Stimulated activated CD4-positive, alpha-beta T cell treated with anti-CD3 and anti-CD28 coated beads, Interleukin-4, amount 100 ng/mL, for 24 hours (primary cell): ENCODE measurements around the gene GPX2.

ENCODE experiments used
- DNase-seq: peaks from one replicate; pipeline ENCODE4 v3.0.0-alpha.2; 2020

The GPX2 gene

DNA sequence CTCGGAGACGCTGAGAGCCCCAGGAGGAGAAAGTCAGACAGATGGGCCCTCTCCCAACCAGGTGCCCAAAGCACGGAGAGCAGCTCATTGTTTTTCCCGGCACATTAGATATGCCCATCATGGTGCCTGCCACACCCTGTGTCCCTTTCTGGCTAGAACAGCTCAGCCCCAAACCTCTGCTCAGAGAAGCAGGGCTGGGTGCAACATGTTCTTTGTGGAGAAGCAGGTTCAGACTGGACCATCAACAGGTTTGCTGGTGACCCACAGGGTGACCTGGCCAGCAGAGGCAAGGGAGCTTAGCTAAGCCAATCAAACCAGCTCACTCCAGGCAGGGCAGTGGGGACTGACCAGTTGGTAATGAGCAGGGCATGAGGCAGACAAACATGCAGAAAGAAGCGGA, 16.2 kb upstream of the GPX2 start:
- no peak for DNase-seq

- no peak for DNase-seq
Measured at GRCh38 chr14:64958201-64958600, 15.7 kb upstream of the GPX2 start.

DNA sequence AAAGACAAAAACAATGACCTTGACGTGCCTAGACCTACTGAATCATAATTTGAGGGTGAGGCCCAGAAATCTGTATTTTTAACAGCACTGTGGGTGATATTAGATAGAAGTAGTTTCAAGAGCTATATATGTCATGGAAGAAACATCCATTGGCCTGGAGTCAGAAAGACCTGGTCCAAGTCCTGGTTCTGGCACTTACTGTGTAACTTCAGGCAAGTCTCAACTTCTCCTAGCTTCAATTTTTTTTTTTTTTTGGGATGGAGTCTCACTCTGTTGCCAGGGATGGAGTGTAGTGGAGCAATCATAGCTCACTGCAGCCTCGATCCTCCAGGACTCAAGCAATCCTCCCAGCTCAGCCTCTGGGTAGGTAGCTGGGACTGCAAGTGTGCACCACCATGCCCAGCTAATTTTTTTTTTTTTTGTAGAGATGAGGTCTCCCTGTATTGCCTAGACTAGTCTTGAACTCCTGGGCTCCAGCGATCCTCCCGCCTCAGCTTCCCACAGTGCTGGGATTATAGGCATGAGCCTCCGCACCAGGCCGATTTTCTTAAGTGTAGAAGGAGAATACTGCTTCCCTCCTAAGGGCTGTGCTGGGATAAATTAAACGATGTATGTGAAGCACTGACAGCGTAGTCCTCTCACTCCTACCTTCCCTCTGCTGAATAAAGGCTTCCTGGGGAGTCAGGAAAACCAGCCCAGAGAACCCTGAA, 14.3 kb upstream of the GPX2 start:
- DNase-seq, result no peak

DNA sequence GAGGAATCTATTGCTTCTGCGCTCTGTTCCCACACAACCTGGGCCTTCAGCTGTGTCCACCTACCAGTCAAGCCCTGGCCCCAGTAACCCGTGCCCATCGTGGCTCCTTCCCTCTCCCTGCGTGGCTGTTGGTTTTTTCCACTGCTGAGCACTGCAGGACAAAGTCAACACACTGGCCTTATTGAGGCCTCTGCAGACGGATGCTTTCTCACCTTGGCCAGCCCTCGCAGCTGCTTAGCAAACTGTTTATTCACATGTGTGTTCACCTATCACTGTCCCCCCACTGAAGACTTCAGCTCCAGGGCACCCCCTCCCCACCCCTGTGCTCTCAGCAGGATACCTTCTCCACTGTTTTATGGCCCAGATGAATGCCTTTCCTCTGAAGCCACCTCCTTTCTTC, 12.8 kb upstream of the GPX2 start:
- no peak for DNase-seq

GRCh38 chr14:64954491-64955240, 12.1 kb upstream of the GPX2 start:
- no peak for DNase-seq

DNA sequence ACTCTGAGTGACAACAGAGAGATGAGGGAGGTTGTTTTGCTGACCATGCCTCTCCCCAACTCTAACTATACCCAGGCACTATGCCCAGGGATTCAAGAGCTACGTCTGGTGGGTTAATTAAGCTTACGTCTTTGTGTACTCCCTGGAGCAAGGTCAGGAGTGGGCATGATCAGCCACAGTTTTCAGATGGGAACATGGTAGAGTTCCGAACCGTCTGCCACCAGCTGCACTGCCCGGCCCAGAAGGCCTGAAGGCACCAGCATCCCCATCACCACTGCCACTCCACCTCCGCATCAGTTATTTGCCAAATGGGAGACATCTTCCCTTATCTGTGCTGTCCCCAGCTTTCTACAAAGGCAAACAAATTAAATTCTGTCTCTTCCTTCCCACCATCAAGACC, 11.1 kb upstream of the GPX2 start:
- DNase-seq, result no peak

GRCh38 chr14:64953310-64953654, 10.7 kb upstream of the GPX2 start:
- DNase-seq, result no peak

DNA sequence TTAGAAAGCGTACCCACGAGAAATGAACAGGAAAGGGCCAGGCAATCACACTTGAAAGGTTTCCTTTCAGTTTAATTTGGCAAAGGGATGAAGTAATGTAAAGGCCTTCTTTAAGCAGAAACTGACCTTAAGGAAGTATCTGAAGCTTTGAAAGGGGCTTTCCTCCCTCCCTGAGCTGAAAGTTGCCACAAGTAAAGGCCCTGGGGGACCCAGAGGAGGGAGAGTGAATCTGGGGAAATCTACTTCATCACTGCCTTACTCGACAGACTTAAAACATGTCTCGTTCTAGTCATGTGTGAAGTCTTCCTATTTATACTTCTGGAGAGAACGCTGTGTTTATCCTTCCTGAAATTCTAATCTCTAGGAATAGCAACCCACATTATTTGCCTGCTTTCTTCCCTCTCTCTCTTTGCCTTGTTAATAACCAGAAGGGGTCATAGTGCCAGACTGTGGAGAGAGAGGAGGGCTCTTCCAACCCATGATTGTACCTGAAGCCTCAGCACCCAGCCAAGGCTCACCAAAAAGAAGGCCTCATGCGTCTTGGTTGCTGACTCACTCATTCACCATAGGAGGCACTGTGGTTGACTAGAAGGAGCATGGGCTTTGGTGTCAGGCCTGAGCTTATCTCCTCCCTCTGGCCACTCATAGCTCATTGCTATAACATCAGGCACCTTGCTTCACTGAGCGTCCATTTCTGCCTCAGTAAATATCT, 10.2 kb upstream of the GPX2 start:
- DNase-seq, result no peak

DNA sequence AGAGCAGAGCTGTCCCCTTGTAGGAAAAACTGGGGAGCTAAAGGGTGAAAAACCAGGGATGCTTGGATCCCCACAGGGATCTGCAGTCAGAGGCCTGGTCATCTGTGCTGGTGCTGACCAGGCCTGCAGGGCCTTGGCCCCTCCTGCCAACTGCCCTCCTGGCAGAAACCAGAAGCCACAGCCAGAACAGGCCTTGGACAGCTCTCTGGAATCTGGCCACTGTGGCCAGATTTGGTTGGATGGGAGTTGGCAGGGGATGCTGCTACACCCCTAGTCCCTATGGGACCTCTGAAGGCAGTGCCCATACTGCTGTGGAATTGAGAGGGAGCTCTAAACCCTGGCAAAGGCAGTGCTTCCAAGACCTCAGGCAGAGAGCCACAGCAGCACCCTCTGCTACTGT, 9.2 kb upstream of the GPX2 start:
- no peak for DNase-seq

- no peak for DNase-seq
Measured at GRCh38 chr14:64951291-64951690, 8.7 kb upstream of the GPX2 start.

GRCh38 chr14:64950889-64951288, 8.3 kb upstream of the GPX2 start:
- no peak for DNase-seq

DNA sequence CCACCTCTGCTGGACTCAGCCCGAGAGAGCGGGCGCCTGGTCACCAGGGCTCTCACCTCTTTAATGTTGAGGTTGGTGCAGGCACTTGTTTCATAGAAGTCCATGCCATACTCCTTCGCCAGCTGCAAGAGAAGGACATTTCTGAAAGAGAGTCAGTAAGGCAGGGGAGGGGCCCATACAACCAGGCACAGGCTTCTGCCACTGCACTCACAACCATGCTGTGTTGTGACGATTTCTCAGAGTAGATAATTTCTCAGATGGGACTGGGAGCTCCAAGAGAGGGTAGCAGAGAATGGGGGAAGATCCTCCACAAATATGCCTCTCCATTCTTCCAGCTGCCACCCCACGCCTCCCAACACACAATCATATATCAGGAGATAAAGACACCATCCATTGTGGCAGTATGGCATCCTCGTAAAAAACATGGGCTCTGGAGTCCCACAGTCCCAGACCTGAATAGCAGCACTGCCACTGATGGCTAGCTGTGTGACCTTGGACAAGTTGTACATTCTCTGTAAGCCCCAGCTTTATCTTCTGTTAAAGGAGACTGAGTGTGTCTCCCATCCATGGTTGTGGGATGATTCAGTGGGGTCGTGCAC, 6.2 kb upstream of the GPX2 start:
- no peak for DNase-seq

- no peak for DNase-seq
Measured at GRCh38 chr14:64947710-64948611, 5.4 kb upstream of the GPX2 start.

DNA sequence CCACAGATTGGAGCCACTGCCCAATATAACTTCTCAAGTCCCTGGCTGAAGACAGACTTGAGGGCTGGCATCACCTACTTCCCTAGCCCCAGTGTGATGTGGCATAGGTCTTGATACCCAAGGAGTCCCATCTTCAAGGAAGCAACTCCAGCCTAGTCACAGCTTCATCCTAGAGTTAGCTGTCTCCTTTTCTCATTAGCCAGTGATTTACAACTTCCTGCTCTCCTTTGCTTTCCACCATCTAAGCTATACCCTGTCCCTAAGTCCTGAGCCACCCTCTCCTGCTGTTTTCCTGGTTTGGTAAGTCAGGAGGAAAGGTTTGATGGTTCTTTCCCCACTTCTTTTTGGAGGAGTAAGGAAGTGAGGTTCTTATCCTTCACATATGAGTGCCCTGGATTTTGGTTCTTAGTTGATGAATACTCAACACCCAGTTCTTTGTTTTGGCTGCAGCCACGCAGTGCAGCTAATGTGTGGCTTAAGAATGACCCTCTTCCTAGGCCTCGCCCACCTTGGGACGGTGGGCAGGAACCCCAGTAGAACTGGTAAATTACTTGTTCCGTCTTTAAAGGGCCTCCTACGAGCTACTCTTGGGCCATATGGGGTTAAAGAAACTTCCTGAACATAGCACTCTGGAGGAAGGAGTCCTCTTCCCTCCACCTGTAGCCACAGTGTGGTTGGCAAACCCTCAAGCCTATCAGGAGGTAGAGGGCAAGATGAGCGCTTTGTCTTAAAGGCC, 3.9 kb upstream of the GPX2 start:
- no peak for DNase-seq

DNA sequence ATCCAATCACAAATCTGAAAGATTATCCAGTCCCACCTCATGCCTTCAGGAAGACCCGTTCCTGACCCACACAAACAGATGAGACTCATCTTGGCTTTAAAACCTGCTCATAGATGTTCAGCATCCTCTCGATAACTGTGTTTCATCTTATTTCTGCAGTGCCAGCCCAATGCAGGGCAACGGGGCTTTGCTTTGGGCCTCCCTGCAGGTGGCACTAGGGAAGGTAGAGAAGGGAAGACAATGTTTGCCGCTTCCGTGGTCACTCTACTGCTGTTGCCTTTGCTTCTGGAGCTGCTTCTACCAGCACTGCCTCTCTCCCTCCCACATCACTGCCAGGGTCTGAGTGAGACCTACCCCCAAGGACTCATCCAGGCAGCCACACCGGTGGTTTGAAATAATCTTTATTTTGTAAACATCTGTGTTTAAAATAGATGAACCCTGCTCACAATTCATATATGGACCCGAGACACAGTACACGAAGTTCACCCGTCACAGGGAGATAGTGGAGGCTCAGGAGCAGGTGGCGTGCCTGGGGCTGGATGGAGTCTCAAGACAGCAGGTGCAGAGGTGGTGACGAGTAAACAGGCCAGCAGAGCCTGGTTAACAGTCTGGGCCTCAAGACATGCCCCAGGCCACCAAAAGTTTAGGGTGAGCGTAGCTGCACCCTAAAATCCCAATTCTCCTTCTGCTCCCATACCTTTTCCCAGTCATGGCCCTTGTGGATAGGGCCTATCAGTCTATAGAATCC, 3.1 kb upstream of the GPX2 start:
- no peak for DNase-seq

GRCh38 chr14:64944861-64945260, 2.3 kb upstream of the GPX2 start:
- no peak for DNase-seq

DNA sequence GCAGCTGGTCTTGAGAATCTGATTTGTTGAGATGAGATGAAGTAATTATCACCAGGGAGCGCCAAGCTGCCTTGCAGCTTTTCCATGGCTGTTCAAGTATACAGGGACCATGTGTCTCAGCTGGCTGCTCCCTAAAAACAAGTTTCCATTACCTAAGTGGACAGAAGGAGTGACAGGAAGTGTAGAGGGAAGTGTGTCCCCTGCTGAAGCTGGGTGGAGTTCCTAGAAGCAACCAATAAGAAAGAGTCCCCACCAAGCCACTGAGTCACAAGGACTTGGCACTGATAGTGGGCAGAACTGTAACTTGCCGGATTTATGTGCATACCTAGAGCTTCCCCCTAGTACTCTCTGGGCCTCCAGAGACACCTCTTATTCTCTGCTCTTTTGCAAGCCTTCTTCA, 1.5 kb upstream of the GPX2 start:
- DNase-seq, result no peak

DNA sequence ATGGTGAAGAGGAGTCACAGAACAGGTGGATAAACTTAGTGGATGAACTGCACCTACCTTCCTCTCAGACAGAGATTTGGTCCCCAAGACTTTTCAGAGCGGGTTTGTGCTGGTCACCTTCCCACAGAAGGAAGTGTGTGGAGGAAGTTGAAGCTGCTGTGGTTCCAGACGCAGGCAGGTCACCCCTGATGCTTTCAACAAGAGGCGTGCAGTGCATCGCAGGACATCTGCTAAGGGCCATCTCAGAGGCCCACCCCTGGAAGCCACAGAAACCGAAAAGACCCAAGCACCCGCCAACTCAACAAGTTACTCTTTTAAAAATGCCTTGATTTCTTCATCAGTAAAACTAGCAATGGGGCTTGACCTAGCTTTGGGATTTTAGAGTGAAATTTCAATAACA, 1.0 kb upstream of the GPX2 start:
- DNase-seq, result no peak

GRCh38 chr14:64940336-64940910, 2.1 kb downstream of the GPX2 start:
- DNase-seq, result no peak

DNA sequence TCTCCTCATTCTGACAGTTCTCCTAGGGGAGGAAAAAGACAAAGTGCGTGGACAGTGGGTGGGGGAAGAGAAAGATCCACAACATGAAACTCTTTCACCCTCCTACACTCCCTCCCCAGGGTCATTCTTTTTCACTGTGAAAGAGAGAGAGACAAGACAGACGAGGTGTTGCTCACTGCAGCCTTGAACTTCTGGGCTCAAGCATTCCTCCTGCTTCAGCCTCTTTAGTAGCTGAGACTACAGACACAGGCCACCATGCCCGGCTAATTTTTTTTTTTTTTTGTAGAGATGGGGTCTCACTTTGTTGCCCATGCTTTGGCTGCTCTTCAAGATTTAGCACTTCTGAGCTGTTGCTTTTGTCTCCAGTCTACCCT, 2.7 kb downstream of the GPX2 start:
- no peak for DNase-seq
